HG02973 (cell line): ENCODE measurements around the gene SRGAP2.
"Not testable (repeated sequence)": the region's sequence is repeated elsewhere in the genome, so short reads cannot be mapped to it uniquely, and the experiment has no call there.

Experiments
- ATAC-seq: cut with Tn5 transposase; IDR thresholded peaks from one replicate; pipeline ENCODE4 v1.9.1; 2021; ENCODE audit warnings: moderate library complexity; ENCODE audit not compliant: unreplicated experiment

The SRGAP2 gene

DNA sequence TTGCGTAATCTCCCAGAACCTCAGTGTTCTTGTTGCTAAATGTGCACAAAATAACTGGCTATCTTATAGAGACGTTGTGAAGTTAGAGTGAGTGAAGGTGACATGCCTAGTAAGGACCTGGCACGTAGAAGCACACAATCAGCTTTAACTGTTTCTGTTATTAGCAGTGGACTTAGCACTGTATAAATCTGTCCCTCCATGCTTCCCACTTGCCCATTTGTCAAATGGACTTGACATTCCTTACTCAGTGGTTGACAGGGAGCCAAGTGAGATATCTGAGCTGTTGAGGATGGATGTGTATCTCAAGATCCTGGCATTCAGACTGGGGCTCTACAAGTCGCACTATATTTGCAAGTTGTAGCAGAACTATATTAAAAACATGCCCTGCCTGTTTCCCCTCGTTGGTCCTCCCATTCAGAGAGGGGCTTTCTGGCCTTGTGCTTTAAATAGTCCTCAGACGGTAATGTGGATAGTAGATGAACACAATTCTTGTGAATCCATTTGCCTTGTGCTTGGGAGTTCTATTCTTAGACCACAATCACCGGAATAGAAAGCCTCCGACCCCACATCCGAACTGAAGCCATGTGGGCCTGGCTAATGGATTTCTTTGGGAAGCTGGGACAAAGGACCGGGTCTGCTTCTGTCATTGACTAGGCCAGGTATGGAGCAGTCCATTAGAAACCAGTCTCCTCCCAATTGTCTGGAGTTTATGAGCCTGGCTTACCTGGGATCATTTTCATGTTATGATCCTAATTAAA lies 43.0 kb downstream of the SRGAP2 start:
- not testable (repeated sequence) for ATAC-seq

DNA sequence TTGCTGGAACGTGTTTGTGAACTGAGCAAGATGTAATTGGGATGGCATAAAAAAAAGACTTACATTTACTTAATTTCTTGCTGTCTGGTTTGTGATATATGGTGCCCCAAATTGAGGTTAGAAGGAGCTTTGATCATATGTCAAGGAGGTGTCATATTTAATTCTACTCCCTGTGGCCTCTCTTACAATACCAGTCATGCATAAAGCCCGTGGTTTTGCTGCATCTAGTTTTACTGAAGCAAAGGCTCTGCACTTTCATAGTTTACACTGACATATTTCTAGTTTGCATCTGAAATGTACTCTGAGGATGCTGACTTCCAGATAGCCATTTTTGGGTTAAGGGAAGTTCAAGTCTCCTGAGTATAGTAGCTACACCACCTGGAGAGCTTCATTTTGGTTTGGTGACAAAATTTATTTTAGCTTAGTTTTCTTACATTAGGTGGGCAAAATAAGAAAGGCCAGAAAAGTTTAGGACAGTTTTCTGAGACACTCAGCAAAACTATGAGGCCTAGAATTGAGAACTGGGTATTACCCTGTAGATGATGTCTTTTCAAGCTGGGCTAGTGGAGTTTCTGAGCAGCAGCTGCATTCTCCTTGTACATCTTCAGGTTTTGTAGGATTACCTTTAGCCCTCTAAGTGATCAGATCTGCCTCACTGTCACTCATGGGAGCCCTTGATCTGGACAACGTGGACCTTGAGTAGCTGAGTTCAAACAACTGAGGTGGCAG lies 47.8 kb downstream of the SRGAP2 start:
- not testable (repeated sequence) for ATAC-seq

DNA sequence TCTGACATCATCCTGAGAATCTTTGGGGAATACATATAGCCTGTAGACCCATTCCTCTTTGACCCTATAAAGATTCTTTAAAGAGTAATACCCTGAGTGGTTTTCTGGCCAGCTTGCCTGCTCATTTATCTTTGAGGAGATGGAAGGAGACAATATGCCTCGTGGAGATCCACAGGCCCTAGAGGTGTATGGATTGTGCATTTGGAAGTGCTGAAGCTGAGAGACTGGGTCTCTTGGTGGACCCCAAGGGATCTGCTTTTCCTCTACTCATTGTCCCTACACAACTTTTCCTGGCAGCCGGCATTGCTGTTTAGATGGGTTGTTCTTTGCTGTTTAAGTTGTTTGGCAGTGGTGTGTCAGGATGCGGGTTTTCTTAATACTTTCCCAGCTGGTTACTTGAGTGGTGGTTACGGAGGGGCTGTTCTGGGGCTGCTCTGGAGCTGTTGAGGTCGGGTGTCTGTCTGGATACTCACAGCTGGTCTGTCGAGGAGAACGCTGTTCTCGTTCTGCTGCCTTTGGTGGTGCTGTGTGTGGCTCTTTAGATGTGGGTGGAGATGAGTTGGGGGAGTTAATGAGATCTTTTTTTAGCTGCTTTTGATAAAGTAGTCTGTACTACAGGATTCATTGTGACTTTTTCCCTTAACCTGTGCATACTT lies 49.5 kb downstream of the SRGAP2 start:
- ATAC-seq: not testable (repeated sequence)
